Coronary artery (tissue), 2 donors: Measurements from ENCODE around the gene SPPL2B.

Experiments used
- DNase-seq: peaks from one replicate; pipeline ENCODE4 v3.0.0-alpha.2; 2017; ENCODE audit warnings: low spot score
- H3K27ac ChIP-seq, 2 donors: fragments of 200-600 bp; sonication (generic); one replicate each; pipeline ENCODE4 v1.5.1; 2016 to 2019
- H3K4me3 ChIP-seq: fragments of 200-600 bp; sonication (generic); 2 replicates; pipeline ENCODE4 v1.5.1; 2016; ENCODE audit warnings: mild to moderate bottlenecking, moderate library complexity
- CTCF ChIP-seq: fragments of 200-600 bp; sonication (generic); IDR thresholded peaks from one replicate; pipeline ENCODE4 v1.5.1; 2019; ENCODE audit warnings: antibody characterized with exemption

Gene SPPL2B

GRCh38 chr19:2353159-2353886, 24.8 kb downstream of the SPPL2B start:
- no peak for DNase-seq
- TF ChIP-seq CTCF = no peak

DNA sequence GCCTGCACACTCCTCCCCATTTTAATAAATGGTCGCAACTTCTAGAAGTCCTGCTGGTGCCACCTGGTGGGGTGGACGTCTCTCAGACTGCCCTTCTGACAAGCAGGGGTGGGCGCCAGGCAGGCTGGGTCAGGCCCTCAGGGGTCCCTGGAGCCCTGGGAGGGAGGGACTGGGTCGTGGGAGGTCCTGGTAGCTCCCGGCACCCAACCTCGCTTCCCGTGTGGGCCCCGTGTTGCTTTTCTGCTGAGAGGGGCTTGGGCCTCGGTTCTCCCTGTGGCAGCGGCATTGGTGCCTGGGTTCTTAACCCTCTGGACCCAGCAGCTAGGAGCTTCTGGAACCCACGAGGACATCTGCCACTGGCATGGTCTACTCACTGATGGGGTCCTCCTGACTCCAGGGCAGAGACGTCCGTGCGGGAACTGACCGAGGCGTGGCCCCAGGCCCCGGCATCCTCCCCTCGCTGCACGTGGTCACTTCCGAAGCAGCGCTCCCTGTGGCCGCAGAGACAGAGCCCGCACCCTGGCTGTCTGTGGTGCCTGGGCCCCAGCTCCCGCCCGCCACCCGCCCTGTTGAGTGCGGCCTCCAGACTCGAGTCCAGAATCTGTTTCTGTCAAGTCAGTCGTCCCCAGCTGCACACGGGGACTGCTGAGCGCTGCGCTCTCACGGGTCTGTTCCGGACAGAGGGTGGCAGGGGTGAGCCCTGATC, 25.6 kb downstream of the SPPL2B start:
- TF ChIP-seq CTCF = no peak
- Histone ChIP-seq H3K27ac (no peak overlapping the region), H3K4me3 (no peak overlapping the region)
- no peak for DNase-seq

More at GRCh38 chr19:2353159-2353886, 24.8 kb downstream of the SPPL2B start:
- H3K4me3 ChIP-seq = no peak overlapping the region
- H3K27ac ChIP-seq = no peak overlapping the region

DNA sequence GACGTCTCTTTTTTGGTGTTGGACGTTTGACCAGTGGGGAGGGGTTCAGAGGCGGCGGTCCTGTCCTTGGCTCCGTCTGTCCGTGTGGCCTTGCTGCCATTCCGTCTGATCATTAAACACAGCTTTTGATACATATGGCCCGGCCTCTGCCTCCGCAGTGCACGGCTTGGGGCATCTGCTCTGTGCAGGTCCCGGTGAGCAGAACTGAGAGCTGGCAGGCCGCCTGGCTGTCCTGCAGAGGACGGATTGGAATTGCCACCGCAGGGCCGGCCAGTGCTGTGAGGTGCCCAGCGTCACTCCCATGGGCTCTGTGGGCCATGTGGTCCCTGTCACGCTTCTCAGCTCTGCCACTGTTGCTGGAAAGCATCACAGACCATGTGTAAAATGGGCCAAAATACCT, 26.2 kb downstream of the SPPL2B start:
- Histone ChIP-seq H3K27ac (no peak overlapping the region), H3K4me3 (no peak overlapping the region)
- no peak for DNase-seq
- TF ChIP-seq CTCF = no peak

DNA sequence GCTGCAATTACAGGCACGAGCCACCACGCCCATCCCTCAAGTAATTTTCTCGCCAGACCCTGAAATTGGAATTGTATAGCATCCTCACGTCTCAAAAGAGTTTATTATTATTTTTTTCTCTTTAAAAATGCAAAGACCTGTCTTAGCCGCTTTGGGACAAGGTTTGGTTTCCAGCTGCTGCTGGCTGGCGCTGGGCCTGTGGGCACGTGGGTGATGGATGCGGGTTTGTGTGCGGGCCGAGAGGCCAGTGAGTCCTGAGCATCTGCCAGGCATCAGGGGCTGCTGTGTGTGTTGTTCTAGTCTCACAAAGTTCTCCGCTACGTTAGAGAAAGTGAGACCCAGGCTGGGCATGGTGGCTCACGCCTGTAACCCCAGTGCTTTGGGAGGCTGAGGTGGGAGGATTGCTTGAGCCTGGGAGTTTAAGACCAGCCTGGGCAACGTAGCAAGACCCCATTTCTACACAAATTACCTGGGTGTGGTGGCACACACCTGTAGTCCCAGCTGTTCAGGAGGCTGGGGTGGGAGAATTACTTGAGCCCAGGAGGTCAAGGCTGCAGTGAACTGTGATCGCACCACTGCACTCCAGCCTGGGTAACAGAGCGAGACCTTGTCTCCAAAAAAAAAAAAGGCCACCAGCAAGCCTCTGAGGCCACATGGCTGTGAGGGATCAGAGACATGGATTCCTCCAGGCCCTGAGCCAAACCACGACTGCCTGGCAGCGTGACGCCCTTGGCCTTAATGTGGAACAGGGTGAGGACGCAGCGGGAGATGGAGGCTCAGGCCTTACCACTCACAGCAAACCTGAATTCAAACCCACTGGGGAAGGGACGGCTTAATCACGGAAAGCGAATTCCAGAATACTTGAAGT, 26.9 kb downstream of the SPPL2B start:
- TF ChIP-seq CTCF = no peak
- no peak for DNase-seq
- no peak overlapping the region for H3K4me3 ChIP-seq
- no peak overlapping the region for H3K27ac ChIP-seq

GRCh38 chr19:2356036-2356646, 27.7 kb downstream of the SPPL2B start:
- H3K27ac ChIP-seq = no peak overlapping the region
- no peak for DNase-seq
- H3K4me3 ChIP-seq = no peak overlapping the region
- no peak for TF ChIP-seq CTCF

- Histone ChIP-seq H3K27ac (no peak overlapping the region), H3K4me3 (no peak overlapping the region)
- no peak for TF ChIP-seq CTCF
- DNase-seq = no peak
These were observed 29.1 kb downstream of the SPPL2B start for GRCh38 chr19:2357279-2358206.
